GM21529 (cell line): Measurements from ENCODE around the gene FURIN.
A peak's percentile ranks its signal among the peaks of the same experiment; 100 is the strongest.

Source experiments
- ATAC-seq: cut with Tn5 transposase; IDR thresholded peaks from one replicate; pipeline ENCODE4 v1.9.1; 2021; ENCODE audit not compliant: unreplicated experiment

Gene FURIN

DNA sequence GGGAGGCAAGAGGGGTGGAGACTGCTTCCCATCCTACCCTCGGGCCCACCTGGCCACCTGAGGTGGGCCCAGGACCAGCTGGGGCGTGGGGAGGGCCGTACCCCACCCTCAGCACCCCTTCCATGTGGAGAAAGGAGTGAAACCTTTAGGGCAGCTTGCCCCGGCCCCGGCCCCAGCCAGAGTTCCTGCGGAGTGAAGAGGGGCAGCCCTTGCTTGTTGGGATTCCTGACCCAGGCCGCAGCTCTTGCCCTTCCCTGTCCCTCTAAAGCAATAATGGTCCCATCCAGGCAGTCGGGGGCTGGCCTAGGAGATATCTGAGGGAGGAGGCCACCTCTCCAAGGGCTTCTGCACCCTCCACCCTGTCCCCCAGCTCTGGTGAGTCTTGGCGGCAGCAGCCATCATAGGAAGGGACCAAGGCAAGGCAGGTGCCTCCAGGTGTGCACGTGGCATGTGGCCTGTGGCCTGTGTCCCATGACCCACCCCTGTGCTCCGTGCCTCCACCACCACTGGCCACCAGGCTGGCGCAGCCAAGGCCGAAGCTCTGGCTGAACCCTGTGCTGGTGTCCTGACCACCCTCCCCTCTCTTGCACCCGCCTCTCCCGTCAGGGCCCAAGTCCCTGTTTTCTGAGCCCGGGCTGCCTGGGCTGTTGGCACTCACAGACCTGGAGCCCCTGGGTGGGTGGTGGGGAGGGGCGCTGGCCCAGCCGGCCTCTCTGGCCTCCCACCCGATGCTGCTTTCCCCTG, 13.8 kb downstream of the FURIN start:
- ATAC-seq: no peak

GRCh38 chr15:90882781-90883525, 14.6 kb downstream of the FURIN start:
- no peak for ATAC-seq

GRCh38 chr15:90883526-90883975, 15.2 kb downstream of the FURIN start:
- ATAC-seq: no peak

DNA sequence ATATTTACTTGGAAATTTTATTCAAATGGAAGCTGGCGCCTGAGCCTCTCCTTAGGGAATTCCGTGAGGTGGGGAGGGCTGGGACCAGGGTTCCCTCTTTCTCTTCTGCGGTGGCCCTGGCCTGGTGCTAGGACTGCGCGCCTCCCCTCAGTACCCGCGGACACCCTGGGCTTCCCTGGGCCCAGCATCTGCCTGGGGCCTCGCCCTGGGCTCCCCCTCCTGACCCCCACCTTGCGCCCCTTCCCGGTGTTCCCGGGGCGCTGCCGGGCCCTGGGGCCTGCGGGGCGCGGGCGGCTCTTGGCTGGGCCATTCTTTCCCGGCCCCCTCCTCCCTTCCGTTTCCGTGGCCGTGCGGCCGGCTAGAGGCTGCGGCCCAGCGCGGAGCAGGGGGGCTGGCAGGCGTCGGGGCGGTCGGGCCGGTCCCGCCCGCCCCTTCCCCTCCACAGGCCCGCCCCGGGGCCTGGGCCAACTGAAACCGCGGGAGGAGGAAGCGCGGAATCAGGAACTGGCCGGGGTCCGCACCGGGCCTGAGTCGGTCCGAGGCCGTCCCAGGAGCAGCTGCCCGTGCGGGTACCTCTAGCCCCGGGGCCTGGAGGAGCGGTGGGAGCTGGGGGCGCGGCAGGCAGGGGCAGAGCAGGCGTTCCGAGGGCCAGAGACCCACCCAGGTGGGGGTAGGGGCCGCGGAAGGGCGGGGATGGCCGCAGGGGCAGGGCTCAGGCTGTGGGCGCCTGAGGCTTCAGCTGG, 15.8 kb downstream of the FURIN start, which contains the start of gene FES:
FES (plus strand) TSS at position 529 of the 743 bp plus-strand sequence. CDS start 542 bp downstream, outside the sequence.
- ATAC-seq: no peak

DNA sequence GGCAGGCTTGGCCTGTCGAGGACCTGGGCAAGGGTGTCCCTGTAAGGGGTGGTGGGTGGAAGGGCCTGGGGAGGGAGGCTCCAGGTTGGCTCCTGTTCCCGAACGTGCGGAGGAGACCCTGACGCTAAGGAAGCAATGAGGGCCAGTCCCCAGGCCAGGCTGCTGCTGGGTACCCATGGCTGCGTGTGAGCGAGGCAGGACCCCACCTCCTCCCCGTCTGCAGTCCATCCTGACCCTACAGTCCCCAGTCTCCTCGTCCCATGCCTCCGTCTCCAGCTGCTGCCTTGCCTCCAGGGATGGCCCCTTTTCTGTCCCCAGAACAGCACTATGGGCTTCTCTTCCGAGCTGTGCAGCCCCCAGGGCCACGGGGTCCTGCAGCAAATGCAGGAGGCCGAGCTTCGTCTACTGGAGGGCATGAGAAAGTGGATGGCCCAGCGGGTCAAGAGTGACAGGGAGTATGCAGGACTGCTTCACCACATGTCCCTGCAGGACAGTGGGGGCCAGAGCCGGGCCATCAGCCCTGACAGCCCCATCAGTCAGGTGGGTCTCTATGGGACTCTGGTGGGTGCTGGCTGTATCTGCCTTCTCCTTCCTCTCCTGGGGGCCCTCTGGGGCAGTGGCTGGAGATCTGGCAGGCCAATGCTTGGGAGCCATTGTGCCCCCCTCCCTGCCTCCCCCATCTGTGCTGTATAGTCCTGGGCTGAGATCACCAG, 16.5 kb downstream of the FURIN start:
- no peak for ATAC-seq

- no peak for ATAC-seq
These were observed 17.3 kb downstream of the FURIN start for GRCh38 chr15:90885432-90886290.

DNA sequence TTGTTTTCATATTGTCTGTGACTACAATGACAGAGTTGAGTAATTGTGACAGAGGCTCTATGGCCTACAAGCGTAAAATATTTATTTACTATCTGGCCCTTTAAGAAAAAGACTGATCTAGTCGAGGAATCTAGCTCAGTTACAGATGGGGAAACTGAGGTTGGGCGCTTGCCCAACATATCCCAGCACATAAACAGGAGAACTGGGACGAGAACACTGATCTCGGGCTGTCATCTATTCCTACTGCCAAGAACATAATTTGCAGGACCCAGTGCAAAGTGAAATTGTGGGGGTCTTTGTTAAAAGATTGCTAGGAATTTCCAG, 17.9 kb downstream of the FURIN start:
- ATAC-seq: no peak

DNA sequence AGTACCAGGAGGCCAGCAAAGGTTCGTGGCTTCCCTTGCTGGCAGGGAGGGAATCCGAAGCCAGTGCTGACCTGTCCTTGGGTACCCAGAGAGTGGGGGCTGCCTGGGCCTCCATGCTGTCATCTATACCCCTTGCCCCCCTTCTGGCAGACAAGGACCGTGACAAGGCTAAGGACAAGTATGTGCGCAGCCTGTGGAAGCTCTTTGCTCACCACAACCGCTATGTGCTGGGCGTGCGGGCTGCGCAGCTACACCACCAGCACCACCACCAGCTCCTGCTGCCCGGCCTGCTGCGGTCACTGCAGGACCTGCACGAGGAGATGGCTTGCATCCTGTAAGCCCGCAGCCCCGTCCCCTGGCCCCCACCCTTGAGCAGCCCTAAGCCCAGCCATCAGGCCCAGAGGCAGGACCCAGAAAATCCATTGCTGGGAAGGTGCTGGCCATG, 18.7 kb downstream of the FURIN start:
- no peak for ATAC-seq

GRCh38 chr15:90889313-90889730, 20.9 kb downstream of the FURIN start:
- ATAC-seq: no peak

DNA sequence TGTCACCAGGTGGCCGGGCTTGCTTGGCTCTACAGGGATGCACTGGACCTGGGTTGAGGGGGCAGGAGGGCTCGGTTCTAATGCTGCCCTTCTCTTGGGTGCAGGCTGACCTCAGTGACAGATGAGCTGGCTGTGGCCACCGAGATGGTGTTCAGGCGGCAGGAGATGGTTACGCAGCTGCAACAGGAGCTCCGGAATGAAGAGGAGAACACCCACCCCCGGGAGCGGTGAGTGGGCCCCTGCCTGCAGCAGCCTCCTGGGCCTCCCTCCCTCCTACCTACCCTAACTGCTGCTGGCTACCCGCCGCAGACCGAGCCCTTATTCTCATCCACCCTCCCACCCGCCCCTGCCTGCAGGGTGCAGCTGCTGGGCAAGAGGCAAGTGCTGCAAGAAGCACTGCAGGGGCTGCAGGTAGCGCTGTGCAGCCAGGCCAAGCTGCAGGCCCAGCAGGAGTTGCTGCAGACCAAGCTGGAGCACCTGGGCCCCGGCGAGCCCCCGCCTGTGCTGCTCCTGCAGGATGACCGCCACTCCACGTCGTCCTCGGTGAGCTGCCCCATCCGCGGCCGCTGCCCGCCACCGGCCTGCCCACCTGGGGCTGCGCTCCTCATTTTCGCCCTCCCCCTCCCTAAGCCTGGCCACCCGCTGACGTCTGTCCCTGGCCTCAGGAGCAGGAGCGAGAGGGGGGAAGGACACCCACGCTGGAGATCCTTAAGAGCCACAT, 21.5 kb downstream of the FURIN start:
- ATAC-seq: no peak

DNA sequence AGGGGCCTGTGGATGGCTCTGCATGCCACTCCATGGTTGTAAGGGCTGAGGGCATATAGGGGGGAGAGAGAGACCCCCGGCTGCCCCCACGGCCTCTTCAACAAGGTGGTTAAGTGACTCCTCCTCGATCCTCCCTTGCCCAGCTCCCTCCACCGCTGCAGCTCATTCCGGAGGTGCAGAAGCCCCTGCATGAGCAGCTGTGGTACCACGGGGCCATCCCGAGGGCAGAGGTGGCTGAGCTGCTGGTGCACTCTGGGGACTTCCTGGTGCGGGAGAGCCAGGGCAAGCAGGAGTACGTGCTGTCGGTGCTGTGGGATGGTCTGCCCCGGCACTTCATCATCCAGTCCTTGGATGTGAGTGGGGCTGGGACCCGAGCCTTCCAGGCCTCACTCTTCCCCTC, 22.5 kb downstream of the FURIN start:
- ATAC-seq: no peak

DNA sequence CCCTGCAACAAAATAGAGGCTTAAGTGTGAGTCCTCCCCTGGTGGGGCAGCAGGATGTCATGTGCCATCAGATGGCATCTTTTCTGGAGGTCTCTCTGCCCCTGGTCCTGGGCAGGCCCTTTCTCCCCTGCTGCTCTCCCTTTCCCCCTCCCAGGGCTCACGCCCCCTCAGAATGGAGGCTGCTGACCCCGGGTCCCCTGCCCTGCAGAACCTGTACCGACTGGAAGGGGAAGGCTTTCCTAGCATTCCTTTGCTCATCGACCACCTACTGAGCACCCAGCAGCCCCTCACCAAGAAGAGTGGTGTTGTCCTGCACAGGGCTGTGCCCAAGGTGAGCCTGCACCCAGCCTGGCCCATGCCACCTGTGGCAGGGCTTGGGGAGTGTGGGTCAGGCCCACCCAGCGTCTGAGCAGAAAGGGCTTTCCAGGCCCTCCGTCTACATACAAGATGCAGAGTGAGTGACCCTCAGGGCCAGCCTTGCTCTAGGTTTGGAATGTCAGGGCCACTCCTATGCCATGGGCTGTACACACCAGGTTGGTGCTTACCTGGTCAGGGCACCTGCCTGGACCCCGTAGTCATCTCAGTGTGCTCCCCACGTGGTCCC, 23.1 kb downstream of the FURIN start:
- no peak for ATAC-seq

DNA sequence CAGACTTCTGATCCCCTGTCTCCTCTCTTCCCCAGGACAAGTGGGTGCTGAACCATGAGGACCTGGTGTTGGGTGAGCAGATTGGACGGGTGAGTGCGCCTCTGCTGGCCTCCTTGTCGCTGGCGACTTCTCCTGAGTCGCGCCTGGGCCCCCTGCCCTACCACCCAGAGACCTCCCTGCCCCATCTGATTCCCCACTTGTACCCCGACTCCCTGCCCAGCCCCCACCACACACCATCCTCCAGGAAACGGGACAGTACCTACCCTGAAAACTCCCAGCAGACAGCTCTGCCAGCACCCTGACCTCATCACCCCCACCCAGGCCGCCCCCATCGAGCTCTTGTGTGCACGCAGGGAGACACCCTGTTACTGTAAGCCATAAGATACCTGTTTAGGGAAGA, 23.6 kb downstream of the FURIN start:
- ATAC-seq: no peak

DNA sequence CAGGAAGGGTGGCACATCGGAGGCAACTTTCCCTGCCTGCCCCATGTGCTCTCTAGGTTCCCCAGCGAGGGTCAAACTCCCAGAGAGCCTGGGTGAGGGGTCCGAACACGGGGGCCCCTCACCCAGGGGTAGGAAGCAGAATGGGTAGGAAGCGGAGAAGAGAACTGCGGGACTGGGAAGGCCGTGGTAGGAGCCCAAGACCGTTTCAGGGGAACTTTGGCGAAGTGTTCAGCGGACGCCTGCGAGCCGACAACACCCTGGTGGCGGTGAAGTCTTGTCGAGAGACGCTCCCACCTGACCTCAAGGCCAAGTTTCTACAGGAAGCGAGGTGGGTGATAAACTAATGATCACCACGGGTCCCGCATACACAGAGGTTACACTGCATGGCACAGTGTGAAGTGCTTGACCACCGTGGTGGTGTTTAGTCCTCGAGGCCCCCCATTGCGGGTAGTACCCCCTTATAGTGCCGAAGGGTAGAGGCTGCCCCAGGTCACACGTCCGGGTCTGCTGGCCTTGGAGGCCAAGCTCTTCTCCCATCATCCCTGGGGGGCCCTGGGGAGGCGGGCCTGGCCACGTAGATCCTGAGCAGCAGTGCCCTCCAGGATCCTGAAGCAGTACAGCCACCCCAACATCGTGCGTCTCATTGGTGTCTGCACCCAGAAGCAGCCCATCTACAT, 24.2 kb downstream of the FURIN start:
- no peak for ATAC-seq

DNA sequence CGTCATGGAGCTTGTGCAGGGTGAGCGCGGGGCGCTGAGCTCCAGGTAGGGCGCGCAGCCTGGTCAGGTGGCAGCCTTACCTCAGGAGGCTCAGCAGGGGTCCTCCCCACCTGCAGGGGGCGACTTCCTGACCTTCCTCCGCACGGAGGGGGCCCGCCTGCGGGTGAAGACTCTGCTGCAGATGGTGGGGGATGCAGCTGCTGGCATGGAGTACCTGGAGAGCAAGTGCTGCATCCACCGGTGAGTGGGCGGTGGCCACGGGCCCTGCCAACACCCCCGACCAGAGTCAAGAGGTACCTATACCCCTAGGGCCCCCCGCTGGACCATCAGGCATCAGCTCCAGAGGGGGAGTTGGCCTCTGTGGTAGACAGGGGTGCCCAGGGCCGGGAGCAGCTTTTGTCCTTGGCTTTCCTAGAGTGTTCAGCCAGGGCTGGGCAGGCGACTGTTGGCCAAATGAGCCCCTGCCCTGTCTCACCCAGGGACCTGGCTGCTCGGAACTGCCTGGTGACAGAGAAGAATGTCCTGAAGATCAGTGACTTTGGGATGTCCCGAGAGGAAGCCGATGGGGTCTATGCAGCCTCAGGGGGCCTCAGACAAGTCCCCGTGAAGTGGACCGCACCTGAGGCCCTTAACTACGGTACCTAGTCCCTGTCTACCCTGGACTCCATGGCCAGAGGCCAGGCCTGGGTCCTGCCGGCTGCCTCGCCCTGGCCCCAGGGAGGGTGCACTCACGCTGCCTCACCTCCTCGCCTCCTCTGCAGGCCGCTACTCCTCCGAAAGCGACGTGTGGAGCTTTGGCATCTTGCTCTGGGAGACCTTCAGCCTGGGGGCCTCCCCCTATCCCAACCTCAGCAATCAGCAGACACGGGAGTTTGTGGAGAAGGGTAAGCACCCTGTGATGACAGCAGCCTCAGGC, 25.0 kb downstream of the FURIN start:
- no peak for ATAC-seq

DNA sequence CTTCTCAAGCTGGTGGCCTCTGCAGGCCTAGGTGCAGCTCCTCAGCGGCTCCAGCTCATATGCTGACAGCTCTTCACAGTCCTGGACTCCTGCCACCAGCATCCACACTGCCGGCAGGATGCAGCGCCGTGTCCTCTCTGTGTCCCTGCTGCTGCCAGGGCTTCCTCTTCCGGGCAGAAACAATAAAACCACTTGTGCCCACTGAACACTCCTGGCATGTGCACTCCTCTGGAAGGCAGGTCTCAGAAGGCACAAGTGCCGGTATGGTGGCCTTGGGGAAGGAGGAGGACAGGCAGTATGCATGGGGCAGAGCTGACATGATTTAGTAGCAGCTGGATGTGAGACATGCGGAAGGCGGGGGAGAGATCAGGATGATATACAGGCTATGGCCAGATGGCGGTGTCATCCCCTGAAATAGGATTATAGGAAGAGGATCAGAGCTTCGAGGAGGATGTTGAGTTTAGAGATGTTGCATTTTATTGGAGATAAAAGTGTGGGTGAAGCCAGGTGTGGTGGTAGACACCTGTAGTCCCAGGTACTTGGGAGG, 27.3 kb downstream of the FURIN start:
- ATAC-seq: no peak

- peak; percentile 75 for ATAC-seq
These were observed 28.8 kb downstream of the FURIN start for GRCh38 chr15:90897131-90897655.
